ENCODE data around the gene SHISA3. TPM values are rescaled to one million over a fixed set of nuclear protein-coding genes. Genes with fewer than 3 reads are reported as not detected.

SHISA3 gene
- total and polyA plus RNA-seq, 9 donors, result 1.9 to 21.9 (median 8.8) TPM

DNA sequence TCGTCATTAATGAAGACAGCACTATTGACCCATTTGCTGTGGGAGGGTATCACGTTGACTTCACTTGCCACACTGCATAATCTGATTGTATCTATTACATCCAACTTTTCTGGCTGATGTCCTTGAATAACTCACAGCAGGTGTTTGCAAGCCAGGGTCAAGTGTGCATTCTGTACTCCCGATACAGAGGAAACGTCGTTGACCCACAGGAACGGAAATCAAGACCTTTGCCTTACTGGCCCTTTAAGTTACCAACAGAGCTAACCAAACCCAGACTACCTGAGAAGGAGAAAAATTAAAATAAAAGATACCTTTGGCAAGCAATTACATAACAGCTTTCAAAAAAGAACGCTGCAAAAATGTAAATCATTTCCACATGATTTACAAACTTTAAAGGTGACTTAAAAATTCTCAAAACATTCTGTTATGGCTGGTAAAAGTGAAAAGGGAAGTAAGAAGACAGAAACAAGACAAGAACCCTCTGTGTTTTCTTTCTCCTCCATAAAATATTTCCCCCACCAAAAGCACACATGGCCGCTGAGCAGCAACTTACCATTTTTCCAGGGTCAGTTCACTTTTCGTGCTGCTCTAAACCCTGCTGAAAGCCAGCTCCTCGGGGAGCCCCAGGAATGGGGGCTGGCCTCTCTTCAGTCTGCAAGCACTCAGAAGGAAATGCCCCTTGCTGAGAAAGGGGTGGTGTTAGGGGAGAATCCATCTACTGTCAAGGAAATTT, 6.5 kb upstream of the SHISA3 start:
- no peak for DNase-seq
- H3K36me3 ChIP-seq (ENCODE audit: control insufficient read depth, insufficient read depth, low read length), result no peaks in the 10 kb centered on the region
- WGBS (ENCODE audit: insufficient coverage), result 17% methylated on average over 1 of the region's 10 CpGs
- peaks cover 9% of the 10 kb centered on the region for H3K27me3 ChIP-seq (ENCODE audit: control insufficient read depth, insufficient read depth, low read length)
- H3K9me3 ChIP-seq (replicated peaks; ENCODE audit: control insufficient read depth, low read depth, low read length), result no peaks in the 10 kb centered on the region
- no peak overlapping the region for H3K4me3 ChIP-seq (ENCODE audit: low read length)
- H3K4me1 ChIP-seq (ENCODE audit: control insufficient read depth, insufficient read depth, low read length), result no peaks in the 10 kb centered on the region
- H3K27ac ChIP-seq (ENCODE audit: low read length), result no peak overlapping the region

DNA sequence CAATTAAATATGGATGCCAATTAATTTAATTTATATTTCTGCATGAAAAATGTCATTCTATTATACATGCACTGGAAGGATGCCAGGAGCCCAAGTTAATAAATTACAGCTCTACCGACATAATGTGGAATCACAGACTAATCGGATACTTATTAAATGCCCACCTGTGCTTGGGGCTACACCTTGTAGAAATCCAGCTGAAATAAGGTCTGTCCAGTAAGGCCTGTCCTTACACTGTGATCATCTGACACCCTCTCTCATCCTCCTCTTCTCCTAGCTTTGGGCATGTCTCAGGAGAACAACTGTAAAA, 6.0 kb upstream of the SHISA3 start:
- DNase-seq, result no peak
- no peaks in the 10 kb centered on the region for H3K4me1 ChIP-seq (ENCODE audit: control insufficient read depth, insufficient read depth, low read length)
- H3K4me3 ChIP-seq (ENCODE audit: low read length), result no peak overlapping the region
- H3K27me3 ChIP-seq (ENCODE audit: control insufficient read depth, insufficient read depth, low read length), result peaks cover 11% of the 10 kb centered on the region
- H3K36me3 ChIP-seq (ENCODE audit: control insufficient read depth, insufficient read depth, low read length), result no peaks in the 10 kb centered on the region
- WGBS (ENCODE audit: insufficient coverage), result 69% methylated on average over 2 of the region's 2 CpGs
- no peak overlapping the region for H3K27ac ChIP-seq (ENCODE audit: low read length)
- H3K9me3 ChIP-seq (replicated peaks; ENCODE audit: control insufficient read depth, low read depth, low read length), result no peaks in the 10 kb centered on the region

DNA sequence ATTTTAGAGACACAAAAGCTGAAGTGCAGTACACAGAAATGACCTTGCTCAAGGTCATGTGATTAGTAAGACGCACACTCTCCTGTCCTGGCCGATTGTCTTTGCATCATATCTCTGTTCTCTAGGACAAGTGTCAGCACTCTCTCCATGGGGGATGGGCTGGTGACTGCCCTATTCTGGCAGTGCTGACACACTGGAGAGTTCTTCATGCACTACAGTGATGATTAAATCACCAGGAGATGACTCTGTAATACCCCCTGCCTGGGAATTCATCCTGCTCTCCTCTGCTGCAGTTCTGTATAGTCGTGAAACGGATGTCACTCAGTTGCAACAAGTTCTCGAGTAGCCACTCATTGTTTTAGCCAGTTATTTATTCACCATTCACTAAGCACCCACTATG, 5.3 kb upstream of the SHISA3 start:
- DNase-seq, result no peak
- 61% methylated on average over 3 of the region's 5 CpGs for WGBS (ENCODE audit: insufficient coverage)
- H3K27me3 ChIP-seq (ENCODE audit: control insufficient read depth, insufficient read depth, low read length), result peaks cover 17% of the 10 kb centered on the region
- no peak overlapping the region for H3K27ac ChIP-seq (ENCODE audit: low read length)
- peaks cover 5% of the 10 kb centered on the region for H3K4me1 ChIP-seq (ENCODE audit: control insufficient read depth, insufficient read depth, low read length)
- no peaks in the 10 kb centered on the region for H3K9me3 ChIP-seq (replicated peaks; ENCODE audit: control insufficient read depth, low read depth, low read length)
- H3K36me3 ChIP-seq (ENCODE audit: control insufficient read depth, insufficient read depth, low read length), result no peaks in the 10 kb centered on the region
- H3K4me3 ChIP-seq (ENCODE audit: low read length), result no peak overlapping the region

DNA sequence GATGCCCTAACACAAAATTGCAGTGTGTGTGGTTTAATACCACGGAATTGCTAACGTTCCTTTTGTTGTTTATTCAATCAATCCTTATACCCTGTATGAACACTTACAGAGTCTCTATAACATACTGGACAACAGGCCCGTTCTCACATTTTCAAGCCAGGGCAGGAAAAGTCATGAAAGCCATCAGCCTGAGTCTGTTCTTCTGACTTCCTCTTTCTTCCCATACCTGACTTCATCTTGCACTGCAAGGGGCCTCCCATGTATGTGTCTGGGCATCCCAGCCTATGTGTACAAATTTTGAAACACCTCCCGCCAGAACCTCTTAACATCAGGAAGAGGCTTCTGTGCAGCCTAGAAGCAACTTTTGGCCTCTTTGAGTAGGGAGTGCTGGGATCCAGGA, 4.9 kb upstream of the SHISA3 start:
- no peak overlapping the region for H3K4me3 ChIP-seq (ENCODE audit: low read length)
- no peak for DNase-seq
- H3K9me3 ChIP-seq (replicated peaks; ENCODE audit: control insufficient read depth, low read depth, low read length), result no peaks in the 10 kb centered on the region
- H3K4me1 ChIP-seq (ENCODE audit: control insufficient read depth, insufficient read depth, low read length), result peaks cover 9% of the 10 kb centered on the region
- peaks cover 22% of the 10 kb centered on the region for H3K27me3 ChIP-seq (ENCODE audit: control insufficient read depth, insufficient read depth, low read length)
- no peak overlapping the region for H3K27ac ChIP-seq (ENCODE audit: low read length)
- no peaks in the 10 kb centered on the region for H3K36me3 ChIP-seq (ENCODE audit: control insufficient read depth, insufficient read depth, low read length)
- 75% methylated on average over 3 of the region's 4 CpGs for WGBS (ENCODE audit: insufficient coverage)

DNA sequence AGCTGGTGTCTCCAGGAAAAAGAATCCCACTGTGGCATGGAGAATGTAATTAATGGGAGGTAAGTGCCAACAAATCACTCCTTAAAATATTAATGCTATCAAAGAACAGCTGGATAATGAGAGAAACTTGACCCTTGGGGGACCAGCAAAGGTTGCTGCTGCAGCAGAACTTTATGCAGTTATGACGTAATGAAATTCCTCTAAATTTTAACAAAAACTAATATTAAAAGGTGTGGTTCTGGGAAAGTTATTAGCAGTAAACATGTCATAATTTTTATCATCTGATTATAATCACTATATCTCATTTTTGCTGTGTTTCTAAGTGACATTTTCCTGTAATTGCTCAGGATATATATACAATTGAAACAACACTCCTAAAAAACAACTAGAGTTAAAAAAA, 1.7 kb upstream of the SHISA3 start:
- no CpG with 5 or more reads among the region's 1 CpG for WGBS (ENCODE audit: insufficient coverage)
- Histone ChIP-seq H3K4me3 (ENCODE audit: low read length) (no peak overlapping the region), H3K9me3 (replicated peaks; ENCODE audit: control insufficient read depth, low read depth, low read length) (no peaks in the 10 kb centered on the region), H3K4me1 (ENCODE audit: control insufficient read depth, insufficient read depth, low read length) (peaks cover 27% of the 10 kb centered on the region), H3K27me3 (ENCODE audit: control insufficient read depth, insufficient read depth, low read length) (peaks cover 54% of the 10 kb centered on the region), H3K27ac (ENCODE audit: low read length) (no peak overlapping the region), H3K36me3 (ENCODE audit: control insufficient read depth, insufficient read depth, low read length) (no peaks in the 10 kb centered on the region)
- DNase-seq, result no peak

GRCh38 chr4:42396361-42396751, 932 bp upstream of the SHISA3 start:
- no peak for DNase-seq
- WGBS (ENCODE audit: insufficient coverage), result 71% methylated on average over 17 of the region's 17 CpGs
- H3K4me3 ChIP-seq (ENCODE audit: low read length), result no peak overlapping the region
- H3K4me1 ChIP-seq (ENCODE audit: control insufficient read depth, insufficient read depth, low read length), result peaks cover 32% of the 10 kb centered on the region
- H3K36me3 ChIP-seq (ENCODE audit: control insufficient read depth, insufficient read depth, low read length), result no peaks in the 10 kb centered on the region
- peaks cover 61% of the 10 kb centered on the region for H3K27me3 ChIP-seq (ENCODE audit: control insufficient read depth, insufficient read depth, low read length)
- H3K9me3 ChIP-seq (replicated peaks; ENCODE audit: control insufficient read depth, low read depth, low read length), result no peaks in the 10 kb centered on the region
- H3K27ac ChIP-seq (ENCODE audit: low read length), result no peak overlapping the region

GRCh38 chr4:42397635-42398170, 415 bp downstream of the SHISA3 start:
- peak; percentile 33 for DNase-seq

GRCh38 chr4:42398171-42398870, 1.0 kb downstream of the SHISA3 start:
- no peak overlapping the region for H3K27ac ChIP-seq (ENCODE audit: low read length)

More at GRCh38 chr4:42397635-42398170, 415 bp downstream of the SHISA3 start:
- no peaks in the 10 kb centered on the region for H3K9me3 ChIP-seq (replicated peaks; ENCODE audit: control insufficient read depth, low read depth, low read length)
- peaks cover 32% of the 10 kb centered on the region for H3K4me1 ChIP-seq (ENCODE audit: control insufficient read depth, insufficient read depth, low read length)
- under 1% methylated on average over 52 of the region's 52 CpGs for WGBS (ENCODE audit: insufficient coverage)
- peak overlapping the region; percentile 54 for H3K4me3 ChIP-seq (ENCODE audit: low read length)
- peaks cover 64% of the 10 kb centered on the region for H3K27me3 ChIP-seq (ENCODE audit: control insufficient read depth, insufficient read depth, low read length)
- no peaks in the 10 kb centered on the region for H3K36me3 ChIP-seq (ENCODE audit: control insufficient read depth, insufficient read depth, low read length)
- no peak overlapping the region for H3K27ac ChIP-seq (ENCODE audit: low read length)

DNA sequence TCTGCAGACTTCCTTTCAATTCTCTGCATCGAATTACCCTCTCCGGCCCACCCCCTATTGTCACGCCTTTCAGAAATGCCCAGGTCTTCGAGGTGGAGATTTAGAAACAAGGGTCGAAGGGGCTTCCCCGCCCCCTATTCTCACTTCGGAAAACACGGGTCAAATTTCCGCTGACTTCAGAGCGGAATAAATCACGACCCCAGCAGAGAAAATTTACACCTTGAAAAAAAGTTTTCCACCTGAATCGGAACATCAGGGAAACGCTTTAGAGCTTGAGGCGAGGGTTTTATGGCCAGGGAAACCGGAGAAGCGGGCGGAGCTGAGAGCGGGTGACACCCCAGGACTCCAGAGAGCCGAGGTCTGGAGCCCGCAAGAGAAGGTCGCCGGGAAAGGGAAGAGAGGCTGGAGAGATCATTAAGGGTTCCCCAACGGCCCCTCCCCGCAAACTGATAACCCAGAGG, 1.6 kb downstream of the SHISA3 start:
- DNase-seq, result peak; percentile 47
- H3K4me3 ChIP-seq (ENCODE audit: low read length), result peak overlapping the region; percentile 54
- H3K4me1 ChIP-seq (ENCODE audit: control insufficient read depth, insufficient read depth, low read length), result peaks cover 32% of the 10 kb centered on the region
- H3K9me3 ChIP-seq (replicated peaks; ENCODE audit: control insufficient read depth, low read depth, low read length), result no peaks in the 10 kb centered on the region
- no peak overlapping the region for H3K27ac ChIP-seq (ENCODE audit: low read length)
- peaks cover 65% of the 10 kb centered on the region for H3K27me3 ChIP-seq (ENCODE audit: control insufficient read depth, insufficient read depth, low read length)
- H3K36me3 ChIP-seq (ENCODE audit: control insufficient read depth, insufficient read depth, low read length), result no peaks in the 10 kb centered on the region
- WGBS (ENCODE audit: insufficient coverage), result 0% methylated on average over 6 of the region's 24 CpGs

More at GRCh38 chr4:42398171-42398870, 1.0 kb downstream of the SHISA3 start:
- Histone ChIP-seq H3K9me3 (replicated peaks; ENCODE audit: control insufficient read depth, low read depth, low read length) (no peaks in the 10 kb centered on the region), H3K4me1 (ENCODE audit: control insufficient read depth, insufficient read depth, low read length) (peaks cover 32% of the 10 kb centered on the region), H3K4me3 (ENCODE audit: low read length) (peak overlapping the region; percentile 54), H3K36me3 (ENCODE audit: control insufficient read depth, insufficient read depth, low read length) (no peaks in the 10 kb centered on the region), H3K27me3 (ENCODE audit: control insufficient read depth, insufficient read depth, low read length) (peaks cover 66% of the 10 kb centered on the region)
- WGBS (ENCODE audit: insufficient coverage), result under 1% methylated on average over 57 of the region's 60 CpGs
- DNase-seq, result no peak

DNA sequence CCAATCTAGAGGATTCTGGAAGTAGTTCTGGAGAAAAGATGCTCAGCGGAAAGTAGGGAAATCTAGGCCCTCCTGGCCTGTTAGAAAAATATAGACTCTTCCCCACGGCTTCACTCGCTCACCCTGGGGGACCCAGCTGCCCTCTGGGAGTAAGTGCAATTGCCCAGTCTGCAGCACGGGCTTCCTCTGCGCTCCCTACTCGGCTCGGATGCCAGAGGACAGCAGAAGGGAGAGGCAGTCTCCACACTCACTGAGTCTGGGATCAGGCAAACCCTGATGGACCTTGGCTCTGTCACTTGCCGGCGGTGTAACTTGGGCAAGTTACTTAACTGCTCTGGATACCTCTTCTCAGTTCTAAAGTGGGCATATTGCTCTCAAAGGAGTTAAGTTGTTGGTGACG, 2.1 kb downstream of the SHISA3 start:
- Histone ChIP-seq H3K27me3 (ENCODE audit: control insufficient read depth, insufficient read depth, low read length) (peaks cover 62% of the 10 kb centered on the region), H3K9me3 (replicated peaks; ENCODE audit: control insufficient read depth, low read depth, low read length) (no peaks in the 10 kb centered on the region), H3K27ac (ENCODE audit: low read length) (no peak overlapping the region), H3K36me3 (ENCODE audit: control insufficient read depth, insufficient read depth, low read length) (no peaks in the 10 kb centered on the region), H3K4me3 (ENCODE audit: low read length) (peak overlapping the region; percentile 7), H3K4me1 (ENCODE audit: control insufficient read depth, insufficient read depth, low read length) (peaks cover 32% of the 10 kb centered on the region)
- no peak for DNase-seq
- WGBS (ENCODE audit: insufficient coverage), result 34% methylated on average over 4 of the region's 10 CpGs

All from muscle of leg (tissue), 11 donors.